ENCODE measurements around the gene ARHGAP6.
"Not testable (repeated sequence)": the region's sequence is repeated elsewhere in the genome, so short reads cannot be mapped to it uniquely, and the experiment has no call there.

Gene ARHGAP6

GRCh38 chrX:11532291-11533078 lies 133.2 kb downstream of the ARHGAP6 start:
- DNase-seq (ENCODE audit: low read depth, low spot score), result peak; percentile 72

GRCh38 chrX:11531226-11531625 lies 134.5 kb downstream of the ARHGAP6 start:
- no peak for DNase-seq (ENCODE audit: low read depth, low spot score)

GRCh38 chrX:11530621-11531020 lies 135.1 kb downstream of the ARHGAP6 start:
- no peak for DNase-seq (ENCODE audit: low read depth, low spot score)

- no peak for DNase-seq (ENCODE audit: low read depth, low spot score)
Observed at GRCh38 chrX:11528623-11529022, 137.1 kb downstream of the ARHGAP6 start.

GRCh38 chrX:11525685-11526084 lies 140.0 kb downstream of the ARHGAP6 start:
- DNase-seq (ENCODE audit: low read depth, low spot score), result no peak

- DNase-seq (ENCODE audit: low read depth, low spot score), result not testable (repeated sequence)
Observed at GRCh38 chrX:11519234-11519633, 146.5 kb downstream of the ARHGAP6 start.

- no peak for DNase-seq (ENCODE audit: low read depth, low spot score)
Observed at GRCh38 chrX:11509786-11510185, 155.9 kb downstream of the ARHGAP6 start.

- no peak for DNase-seq (ENCODE audit: low read depth, low spot score)
Observed at GRCh38 chrX:11504234-11504633, 161.5 kb downstream of the ARHGAP6 start.

- no peak for DNase-seq (ENCODE audit: low read depth, low spot score)
Observed at GRCh38 chrX:11499076-11500044, 166.4 kb downstream of the ARHGAP6 start.

GRCh38 chrX:11491375-11491774 lies 174.3 kb downstream of the ARHGAP6 start:
- DNase-seq (ENCODE audit: low read depth, low spot score), result not testable (repeated sequence)

- no peak for DNase-seq (ENCODE audit: low read depth, low spot score)
Observed at GRCh38 chrX:11484290-11484689, 181.4 kb downstream of the ARHGAP6 start.

GRCh38 chrX:11481035-11481434 lies 184.7 kb downstream of the ARHGAP6 start:
- no peak for DNase-seq (ENCODE audit: low read depth, low spot score)

GRCh38 chrX:11480626-11481025 lies 185.1 kb downstream of the ARHGAP6 start:
- DNase-seq (ENCODE audit: low read depth, low spot score), result no peak

- no peak for DNase-seq (ENCODE audit: low read depth, low spot score)
Observed at GRCh38 chrX:11478911-11479310, 186.8 kb downstream of the ARHGAP6 start.

- no peak for DNase-seq (ENCODE audit: low read depth, low spot score)
Observed at GRCh38 chrX:11478026-11478425, 187.7 kb downstream of the ARHGAP6 start.

GRCh38 chrX:11474576-11474975 lies 191.1 kb downstream of the ARHGAP6 start:
- no peak for DNase-seq (ENCODE audit: low read depth, low spot score)

- DNase-seq (ENCODE audit: low read depth, low spot score), result no peak
Observed at GRCh38 chrX:11474021-11474420, 191.7 kb downstream of the ARHGAP6 start.

GRCh38 chrX:11472879-11473278 lies 192.8 kb downstream of the ARHGAP6 start:
- no peak for DNase-seq (ENCODE audit: low read depth, low spot score)

- no peak for DNase-seq (ENCODE audit: low read depth, low spot score)
Observed at GRCh38 chrX:11472381-11472780, 193.3 kb downstream of the ARHGAP6 start.

- DNase-seq (ENCODE audit: low read depth, low spot score), result no peak
Observed at GRCh38 chrX:11470250-11470974, 195.3 kb downstream of the ARHGAP6 start.

- DNase-seq (ENCODE audit: low read depth, low spot score), result no peak
Observed at GRCh38 chrX:11465648-11466411, 199.9 kb downstream of the ARHGAP6 start.
